AG09319 (cell line): ENCODE measurements around the gene ARHGAP10.

Source experiments
- DNase-seq: peaks from one replicate; pipeline ENCODE4 v3.0.0-alpha.2; 2010; ENCODE audit warnings: low read depth; ENCODE audit errors: extremely low read depth
- CTCF ChIP-seq: IDR thresholded peaks from 2 replicates; pipeline ENCODE4 v1.5.1; 2011; ENCODE audit warnings: low read depth, mild to moderate bottlenecking, inconsistent platforms, low read length, moderate library complexity

ARHGAP10 gene

GRCh38 chr4:148068065-148068911 lies 336.4 kb downstream of the ARHGAP10 start:
- DNase-seq, result no peak
- no peak for TF ChIP-seq CTCF

GRCh38 chr4:148069086-148069894 lies 337.4 kb downstream of the ARHGAP10 start:
- TF ChIP-seq CTCF, result no peak
- DNase-seq, result no peak

DNA sequence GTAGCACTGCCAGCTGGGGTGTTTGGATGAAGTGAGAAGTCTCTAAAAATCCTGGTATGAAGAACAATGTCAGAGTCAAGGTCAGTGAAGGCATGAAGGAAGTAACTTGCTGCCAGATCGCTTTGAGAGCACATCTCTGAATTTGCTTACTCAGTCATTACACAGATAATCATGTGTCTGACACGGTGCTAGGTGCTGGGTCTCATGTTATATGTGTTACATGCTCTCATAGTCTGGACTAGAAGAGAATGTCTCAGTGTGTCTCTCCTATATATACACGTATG lies 337.9 kb downstream of the ARHGAP10 start:
- TF ChIP-seq CTCF, result no peak
- no peak for DNase-seq

DNA sequence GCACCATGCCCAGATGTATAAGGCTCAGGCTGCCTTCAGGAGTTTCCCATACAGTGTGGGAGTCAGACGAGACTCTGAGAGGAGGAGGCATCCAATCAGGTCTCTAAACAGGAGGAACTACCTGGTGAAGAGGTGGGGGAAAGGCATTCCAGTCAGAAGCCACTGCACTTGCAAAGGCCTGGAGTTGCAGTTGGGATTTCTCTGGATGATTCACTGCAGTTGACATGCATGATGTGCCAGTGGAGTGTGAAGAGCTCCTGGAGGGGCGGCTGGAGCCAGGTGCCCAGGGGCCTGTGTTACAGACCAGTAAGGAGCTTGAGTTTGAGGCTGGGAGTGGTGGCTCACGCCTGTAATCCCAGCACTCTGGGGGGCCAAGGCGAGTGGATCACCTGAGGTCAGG lies 339.1 kb downstream of the ARHGAP10 start:
- no peak for TF ChIP-seq CTCF
- no peak for DNase-seq

- no peak for TF ChIP-seq CTCF
- DNase-seq, result no peak
Observed at GRCh38 chr4:148072789-148073188, 340.9 kb downstream of the ARHGAP10 start.

DNA sequence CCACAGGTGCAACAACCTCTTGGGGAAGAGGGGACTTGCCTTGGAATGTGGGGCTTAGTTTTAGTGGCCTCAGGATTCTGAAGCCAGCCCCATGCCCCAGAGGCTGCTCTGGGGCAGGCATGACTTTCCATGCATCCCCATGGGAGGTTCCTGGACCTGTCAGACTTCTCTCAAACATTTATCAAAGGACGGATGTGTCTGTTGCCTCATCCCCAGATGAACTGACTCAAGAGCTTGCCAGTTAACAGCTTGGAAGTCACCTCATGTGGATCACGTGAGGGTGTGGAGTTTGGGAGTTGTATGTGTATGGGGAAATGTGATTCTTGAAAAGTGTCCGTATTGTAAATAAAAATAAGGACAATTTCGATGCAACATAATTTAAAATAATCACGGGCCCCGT lies 341.5 kb downstream of the ARHGAP10 start:
- TF ChIP-seq CTCF, result no peak
- DNase-seq, result no peak

DNA sequence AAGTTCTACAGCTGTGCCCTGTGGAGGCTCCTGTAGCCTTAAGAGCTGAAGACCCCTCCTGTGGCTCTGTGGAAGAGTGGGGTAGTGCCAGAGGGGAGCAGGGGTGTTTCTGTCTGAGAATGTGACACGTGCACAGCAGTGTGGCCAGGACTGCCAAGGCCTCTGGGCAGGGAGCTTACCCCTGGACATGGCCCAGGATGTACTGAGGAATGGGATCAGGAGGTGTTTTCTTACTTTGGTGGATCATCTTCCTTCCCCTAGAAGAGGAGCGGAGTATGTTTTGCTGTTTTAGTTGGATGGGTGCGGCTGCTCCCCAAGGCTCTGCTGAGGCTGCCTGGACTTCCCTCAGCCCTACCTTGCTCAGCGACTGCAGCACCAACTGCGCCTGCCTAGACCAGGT lies 342.6 kb downstream of the ARHGAP10 start:
- no peak for TF ChIP-seq CTCF
- DNase-seq, result no peak
